A673 (cell line): ENCODE measurements around the gene SH3RF3. TPM values are rescaled to one million over a fixed set of nuclear protein-coding genes. Genes with fewer than 3 reads are reported as not detected.

Source experiments
- BruUV-seq: library from RNA; stranded (reverse); fragments of 400-500 nt; replicated peaks from 2 replicates; lab custom pipeline; 2021; lab: Mats Ljungman, UMichigan
- CTCF ChIA-PET: fragments of 300-600 bp; sonication (Branson Sonifier 250); formaldehyde crosslinking; loops from one replicate; lab custom pipeline; 2022; ENCODE audit warnings: antibody characterized with exemption; lab: Charles Lee
- POLR2A ChIA-PET: fragments of 300-600 bp; sonication (Branson Sonifier 250); formaldehyde crosslinking; loops from one replicate; lab custom pipeline; 2022; ENCODE audit warnings: antibody characterized with exemption; ENCODE audit not compliant: low non-redundant PET; lab: Charles Lee
- DNase-seq: peaks from one replicate; pipeline ENCODE4 v3.0.0-alpha.2; 2015; ENCODE audit warnings: low spot score
- H3K27ac ChIP-seq: fragments of 200-600 bp; sonication (generic); 2 replicates; pipeline ENCODE4 v1.5.1; 2016; ENCODE audit warnings: mixed run types, low read depth, mild to moderate bottlenecking, mixed read lengths, antibody characterized with exemption, low read length; ENCODE audit not compliant: poor library complexity, severe bottlenecking
- H3K27me3 ChIP-seq: fragments of 200-600 bp; sonication (generic); replicated peaks from 2 replicates; pipeline ENCODE4 v1.6.1; 2017; ENCODE audit warnings: mixed run types, low read depth, mild to moderate bottlenecking, mixed read lengths, antibody characterized with exemption, low read length; ENCODE audit not compliant: insufficient read depth, poor library complexity
- H3K36me3 ChIP-seq: fragments of 200-600 bp; sonication (generic); 2 replicates; pipeline ENCODE4 v1.6.1; 2016; ENCODE audit warnings: mixed run types, mild to moderate bottlenecking, mixed read lengths, antibody characterized with exemption, low read length; ENCODE audit not compliant: insufficient read depth, poor library complexity, severe bottlenecking
- H3K4me1 ChIP-seq: fragments of 200-600 bp; sonication (generic); 2 replicates; pipeline ENCODE4 v1.6.1; 2017; ENCODE audit warnings: mixed run types, mild to moderate bottlenecking, mixed read lengths, antibody characterized with exemption, low read length; ENCODE audit not compliant: insufficient read depth, poor library complexity, severe bottlenecking
- H3K4me3 ChIP-seq: fragments of 200-600 bp; sonication (generic); 2 replicates; pipeline ENCODE4 v1.5.1; 2016; ENCODE audit warnings: low read depth, mixed run types, mild to moderate bottlenecking, mixed read lengths, low read length; ENCODE audit not compliant: poor library complexity, severe bottlenecking
- H3K9me3 ChIP-seq: fragments of 200-600 bp; sonication (generic); 2 replicates; pipeline ENCODE4 v1.6.1; 2016; ENCODE audit warnings: mixed run types, low read depth, mild to moderate bottlenecking, mixed read lengths, antibody characterized with exemption, low read length; ENCODE audit not compliant: poor library complexity, severe bottlenecking
- EZH2 ChIP-seq: fragments of 200-600 bp; sonication (generic); IDR thresholded peaks from 2 replicates; pipeline ENCODE4 v1.6.1; 2017; ENCODE audit warnings: borderline replicate concordance, low read depth, mild to moderate bottlenecking, mixed read lengths, antibody characterized with exemption, low read length; ENCODE audit not compliant: poor library complexity, severe bottlenecking
- intact Hi-C: fragments of 100-400 bp; cut with micrococcal nuclease; formaldehyde crosslinking; loops from one replicate; pipeline ENCODE4 v1.10.0; 2022; ENCODE audit not compliant: unreplicated experiment
- total RNA-seq: library from RNA; stranded (reverse); gene quantifications from 2 replicates; pipeline ENCODE4 v1.2.3, GENCODE V29; 2021
- TF ChIP-seq, protein P1 (sequence below): fragments of 300-800, 200-600 bp; sonication (generic); conservative IDR thresholded peaks from 2 replicates; pipeline ENCODE4 v1.5.1; 2017; ENCODE audit warnings: low read depth, mild to moderate bottlenecking, antibody characterized with exemption, low read length, moderate library complexity, mixed read lengths

The SH3RF3 gene
- total RNA-seq, 1 experiment from 2014 or later: 0.15 TPM

DNA sequence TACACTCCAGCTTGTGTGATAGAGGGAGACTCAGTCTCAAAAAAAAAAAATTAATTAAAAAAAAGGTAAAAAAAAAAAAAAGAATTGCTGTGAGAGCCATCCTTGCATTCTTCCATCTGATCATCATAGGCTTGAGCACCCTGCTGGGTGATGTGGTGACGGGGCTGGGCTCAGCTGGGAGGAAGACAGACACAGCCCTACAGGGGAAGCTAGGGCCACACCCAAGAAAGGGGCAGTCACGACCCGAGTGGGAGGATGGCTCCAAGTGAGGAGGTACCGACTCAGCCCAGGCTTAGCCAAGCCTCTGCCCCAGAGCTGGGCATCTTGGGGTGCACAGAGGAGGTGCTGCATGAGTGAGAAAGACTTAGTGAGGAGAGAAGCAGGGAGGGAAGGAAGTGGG is 165.5 kb downstream of the SH3RF3 start:
- Histone ChIP-seq H3K4me1 (no peaks in the 10 kb centered on the region), H3K9me3 (no peaks in the 10 kb centered on the region), H3K27ac (no peak overlapping the region), H3K4me3 (no peak overlapping the region), H3K36me3 (no peaks in the 10 kb centered on the region), H3K27me3 (no peaks in the 10 kb centered on the region)
- intact Hi-C loops: no loop called here
- ChIA-PET CTCF (interaction anchor here (0.6 kb wide), 1 partner anchor 68 kb away, joined by 3 read pairs; no protein-coding TSS in a partner anchor), POLR2A (no interaction called here)
- DNase-seq: no peak
- no TSS peak for BruUV-seq
- TF ChIP-seq, protein P1, sequence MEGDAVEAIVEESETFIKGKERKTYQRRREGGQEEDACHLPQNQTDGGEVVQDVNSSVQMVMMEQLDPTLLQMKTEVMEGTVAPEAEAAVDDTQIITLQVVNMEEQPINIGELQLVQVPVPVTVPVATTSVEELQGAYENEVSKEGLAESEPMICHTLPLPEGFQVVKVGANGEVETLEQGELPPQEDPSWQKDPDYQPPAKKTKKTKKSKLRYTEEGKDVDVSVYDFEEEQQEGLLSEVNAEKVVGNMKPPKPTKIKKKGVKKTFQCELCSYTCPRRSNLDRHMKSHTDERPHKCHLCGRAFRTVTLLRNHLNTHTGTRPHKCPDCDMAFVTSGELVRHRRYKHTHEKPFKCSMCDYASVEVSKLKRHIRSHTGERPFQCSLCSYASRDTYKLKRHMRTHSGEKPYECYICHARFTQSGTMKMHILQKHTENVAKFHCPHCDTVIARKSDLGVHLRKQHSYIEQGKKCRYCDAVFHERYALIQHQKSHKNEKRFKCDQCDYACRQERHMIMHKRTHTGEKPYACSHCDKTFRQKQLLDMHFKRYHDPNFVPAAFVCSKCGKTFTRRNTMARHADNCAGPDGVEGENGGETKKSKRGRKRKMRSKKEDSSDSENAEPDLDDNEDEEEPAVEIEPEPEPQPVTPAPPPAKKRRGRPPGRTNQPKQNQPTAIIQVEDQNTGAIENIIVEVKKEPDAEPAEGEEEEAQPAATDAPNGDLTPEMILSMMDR: no peak
- TF ChIP-seq EZH2: no peak

- Histone ChIP-seq H3K4me1 (no peaks in the 10 kb centered on the region), H3K9me3 (no peaks in the 10 kb centered on the region), H3K27me3 (no peaks in the 10 kb centered on the region), H3K4me3 (no peak overlapping the region), H3K36me3 (no peaks in the 10 kb centered on the region), H3K27ac (no peak overlapping the region)
- ChIA-PET CTCF (no interaction called here), POLR2A (no interaction called here)
- no TSS peak for BruUV-seq
- no peak for DNase-seq
- no peak for TF ChIP-seq EZH2
- TF ChIP-seq, protein P1: no peak
- intact Hi-C loops: no loop called here
Observed at GRCh38 chr2:109295070-109295780, 166.2 kb downstream of the SH3RF3 start.

DNA sequence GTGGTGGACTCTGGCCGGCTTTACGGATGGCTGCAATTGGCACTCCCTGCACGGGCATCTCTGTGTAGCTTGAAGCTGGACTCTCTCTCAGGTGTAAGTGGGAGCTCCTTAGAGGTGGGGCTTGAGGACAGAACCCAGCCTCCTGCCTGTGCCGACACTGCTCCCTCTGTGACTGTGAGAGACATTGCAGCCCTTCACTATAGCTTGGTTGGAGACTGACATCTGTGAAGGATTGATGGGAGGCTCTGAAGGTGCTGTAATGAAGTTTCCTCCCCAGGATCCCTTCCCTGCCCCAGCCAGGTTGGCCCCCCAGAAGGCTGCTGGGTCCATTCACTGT is 166.7 kb downstream of the SH3RF3 start:
- no peak overlapping the region for H3K27ac ChIP-seq
- intact Hi-C loops: no loop called here
- TF ChIP-seq, protein P1: no peak
- no peak for TF ChIP-seq EZH2
- no peaks in the 10 kb centered on the region for H3K36me3 ChIP-seq
- H3K9me3 ChIP-seq: no peaks in the 10 kb centered on the region
- BruUV-seq: no TSS peak
- DNase-seq: no peak
- POLR2A ChIA-PET: no interaction called here
- CTCF ChIA-PET: no interaction called here
- H3K4me1 ChIP-seq: no peaks in the 10 kb centered on the region
- H3K27me3 ChIP-seq: no peaks in the 10 kb centered on the region
- H3K4me3 ChIP-seq: no peak overlapping the region
